Suprapubic skin (tissue), 4 donors: Measurements from ENCODE around the gene KANSL1.

Experiments used
- POLR2A ChIP-seq, 2 donors: fragments of 450-650 bp; IDR thresholded peaks; one replicate each; pipeline ENCODE4 v1.6.1; 2017; ENCODE audit warnings: antibody characterized with exemption in 2 of 2, mild to moderate bottlenecking in 2 of 2, moderate library complexity in 2 of 2
- POLR2AphosphoS5 ChIP-seq, 3 donors: sonication (generic); formaldehyde crosslinking; IDR thresholded peaks; one replicate each; pipeline ENCODE4 v1.6.1; 2017; ENCODE audit warnings: antibody characterized with exemption in 3 of 3

DNA sequence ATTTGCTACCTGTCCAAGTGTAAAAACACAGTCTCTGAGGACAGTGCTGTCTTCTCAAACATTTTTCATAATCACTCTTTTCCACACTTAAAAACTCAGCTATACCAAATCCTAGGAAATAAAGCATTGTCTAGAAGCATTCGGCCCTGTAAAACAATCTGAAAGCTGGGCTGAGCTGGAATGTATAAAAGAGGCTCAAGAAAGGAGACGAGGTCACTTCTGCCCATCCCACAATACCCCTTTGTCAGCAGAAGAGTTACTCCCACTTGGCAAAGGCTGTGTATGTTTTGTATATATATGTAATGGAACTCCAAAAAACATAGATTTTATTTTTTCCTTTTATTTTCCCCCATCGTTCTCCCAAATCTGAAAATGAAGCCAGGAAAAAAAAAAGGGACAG is 150.3 kb downstream of the KANSL1 start:
- no peak for TF ChIP-seq POLR2AphosphoS5 (IDR thresholded peaks at IDR 0.05)
- no peak for TF ChIP-seq POLR2A (IDR thresholded peaks at IDR 0.05)
